Endothelial cell of umbilical vein (primary cell): ENCODE measurements around the gene TIFAB. TPM values are rescaled to one million over a fixed set of nuclear protein-coding genes. Genes with fewer than 3 reads are reported as not detected.

Experiments used
- BruUV-seq: library from RNA; stranded (reverse); fragments of 400-500 nt; replicated peaks from 2 replicates; lab custom pipeline; 2021; lab: Mats Ljungman, UMichigan
- CTCF ChIA-PET: fragments of 300-600, 350-600 bp; sonication (Branson Sonifier 250); formaldehyde crosslinking; loops from one replicate; lab custom pipeline; 2021; ENCODE audit warnings: antibody characterized with exemption, inconsistent platforms; lab: Charles Lee
- POLR2A ChIA-PET: fragments of 300-600, 350-600 bp; sonication (Branson Sonifier 250); formaldehyde crosslinking; loops from one replicate; lab custom pipeline; 2021; ENCODE audit warnings: antibody characterized with exemption, inconsistent platforms; lab: Charles Lee
- DNase-seq: peaks from one replicate; pipeline ENCODE4 v3.0.0-alpha.2; 2011; ENCODE audit warnings: low read depth, low spot score
- FAIRE-seq: peaks from 2 replicates; lab custom pipeline; 2011; peaks lifted over from hg19 to GRCh38; lab: Jason Lieb, UNC
- H2AFZ ChIP-seq: 2 replicates; pipeline ENCODE4 v1.6.0; 2012; ENCODE audit warnings: low read depth, low read length, control low read depth, inconsistent platforms
- H3K27ac ChIP-seq: 2 replicates; pipeline ENCODE4 v1.5.1; 2011; ENCODE audit warnings: low read depth, mild to moderate bottlenecking, control low read depth, low read length, moderate library complexity; ENCODE audit not compliant: insufficient read depth
- H3K27me3 ChIP-seq, 2 experiments: 2 replicates each; pipeline versions ENCODE4 v1.6.0 to v1.6.1; 2011; ENCODE audit warnings: low read length in 2 of 2, mixed read lengths in 1 of 2; ENCODE audit not compliant: control insufficient read depth in 2 of 2, insufficient read depth in 2 of 2
- H3K36me3 ChIP-seq, 2 experiments: 2 replicates in 1 of 2; 3 replicates in 1 of 2; pipeline ENCODE4 v1.5.1; 2011; ENCODE audit warnings: low read length in 2 of 2, mild to moderate bottlenecking in 1 of 2, moderate library complexity in 1 of 2; ENCODE audit not compliant: control insufficient read depth in 2 of 2, insufficient read depth in 2 of 2; ENCODE audit errors: extremely low read depth in 1 of 2
- H3K4me1 ChIP-seq: 3 replicates; pipeline ENCODE4 v1.5.1; 2011; ENCODE audit warnings: mild to moderate bottlenecking, low read length; ENCODE audit not compliant: control insufficient read depth, insufficient read depth; ENCODE audit errors: extremely low read depth
- H3K4me2 ChIP-seq: 2 replicates; pipeline ENCODE4 v1.6.1; 2011; ENCODE audit warnings: low read length, control low read depth, mixed read lengths; ENCODE audit not compliant: insufficient read depth
- H3K4me3 ChIP-seq, 3 experiments: fragments of 200-600 bp in 1 of 3; sonication (generic), shearing (Covaris generic) in 1 of 3; replicated peaks in 1 of 3; 2 replicates each; pipeline ENCODE4 v1.5.1; 2011 to 2016; ENCODE audit warnings: control low read depth in 3 of 3, low read length in 3 of 3, mild to moderate bottlenecking in 2 of 3, inconsistent platforms in 1 of 3, low read depth in 1 of 3, moderate library complexity in 1 of 3; ENCODE audit not compliant: insufficient read depth in 1 of 3
- H3K79me2 ChIP-seq: 2 replicates; pipeline ENCODE4 v1.6.0; 2012; ENCODE audit warnings: low read length, inconsistent platforms; ENCODE audit not compliant: control insufficient read depth, insufficient read depth
- H3K9ac ChIP-seq: replicated peaks from 2 replicates; pipeline ENCODE3; 2011; ENCODE audit warnings: low read length, control low read depth; ENCODE audit not compliant: insufficient read depth; ENCODE audit errors: extremely low read depth
- H3K9me1 ChIP-seq: replicated peaks from 3 replicates; pipeline ENCODE4 v1.6.0; 2011; ENCODE audit warnings: mild to moderate bottlenecking, low read length; ENCODE audit not compliant: control insufficient read depth, insufficient read depth; ENCODE audit errors: extremely low read depth
- H3K9me3 ChIP-seq: replicated peaks from 2 replicates; pipeline ENCODE4 v1.5.1; 2012; ENCODE audit warnings: low read length, inconsistent platforms; ENCODE audit not compliant: control insufficient read depth, insufficient read depth
- H4K20me1 ChIP-seq: replicated peaks from 2 replicates; pipeline ENCODE3; 2011; ENCODE audit warnings: mild to moderate bottlenecking, low read length; ENCODE audit not compliant: control insufficient read depth, insufficient read depth; ENCODE audit errors: extremely low read depth
- EZH2 ChIP-seq: IDR thresholded peaks from 2 replicates; pipeline ENCODE4 v1.6.1; 2012; ENCODE audit warnings: borderline replicate concordance, low read depth, mild to moderate bottlenecking, moderate library complexity, low read length, inconsistent platforms; ENCODE audit not compliant: severe bottlenecking
- FOS ChIP-seq: IDR thresholded peaks from 2 replicates; pipeline ENCODE4 v1.6.1; 2011; ENCODE audit warnings: mild to moderate bottlenecking, low read length, moderate library complexity, borderline replicate concordance; ENCODE audit not compliant: insufficient read depth
- GATA2 ChIP-seq: IDR thresholded peaks from 2 replicates; pipeline ENCODE4 v1.7.0; 2011; ENCODE audit warnings: low read depth, mild to moderate bottlenecking, moderate library complexity, mixed read lengths, low read length; ENCODE audit not compliant: insufficient read length, insufficient read depth
- JUN ChIP-seq: IDR thresholded peaks from 2 replicates; pipeline ENCODE4 v1.6.1; 2011; ENCODE audit warnings: borderline replicate concordance, low read depth; ENCODE audit not compliant: insufficient read length, insufficient read depth
- MYC ChIP-seq: IDR thresholded peaks from one replicate; pipeline ENCODE4 v1.6.1; 2011; ENCODE audit warnings: mild to moderate bottlenecking, low read depth, low read length
- POLR2A ChIP-seq: IDR thresholded peaks from 2 replicates; pipeline ENCODE4 v1.6.1; 2012; ENCODE audit warnings: low read depth, mild to moderate bottlenecking, control low read depth, low read length
- POLR2AphosphoS5 ChIP-seq: IDR thresholded peaks from 2 replicates; pipeline ENCODE4 v1.6.1; 2012; ENCODE audit warnings: low read depth, mild to moderate bottlenecking, control low read depth, low read length, moderate library complexity; ENCODE audit not compliant: insufficient read depth
- dilution Hi-C: fragments of 300-500 bp; cut with MboI; formaldehyde crosslinking; loops from one replicate; pipeline ENCODE4 v1.15.0; 2019; ENCODE audit warnings: low sequenced_read_pairs; ENCODE audit not compliant: extremely low pct_ligation_motif_present
- intact Hi-C: fragments of 100-400 bp; cut with micrococcal nuclease; formaldehyde crosslinking; loops from one replicate; pipeline ENCODE4 v1.10.0; 2022
- polyA plus RNA-seq, 4 experiments: library from polyadenylated mRNA; depleted of rRNA in 3 of 4; stranded (reverse) in 3 of 4; unstranded in 1 of 4; fragments of >200 nt; gene quantifications; 2 replicates each; pipeline versions ENCODE4 v1.2.1 to v1.2.3, GENCODE V29; 2011 to 2012; ENCODE audit warnings: missing spikeins in 1 of 4
- total RNA-seq: library from RNA; stranded (reverse); gene quantifications from 2 replicates; pipeline ENCODE4 v1.2.3, GENCODE V29; 2021
- TF ChIP-seq, protein P1 (sequence below): IDR thresholded peaks from 2 replicates; pipeline ENCODE4 v1.6.1; 2011; ENCODE audit not compliant: insufficient read depth, insufficient read length
- TF ChIP-seq, protein P2 (sequence below), 2 donors: IDR thresholded peaks; 1 replicate in 1 of 2; 2 replicates in 1 of 2; pipeline ENCODE4 v1.5.1; 2011; ENCODE audit warnings: low read length in 2 of 2, mild to moderate bottlenecking in 2 of 2, moderate library complexity in 2 of 2, control low read depth in 1 of 2, inconsistent platforms in 1 of 2, low read depth in 1 of 2; ENCODE audit not compliant: insufficient read depth in 1 of 2; ENCODE audit errors: extremely low read depth in 1 of 2

TIFAB gene
- total and polyA plus RNA-seq, 2 donors (not counting 3 experiments of a cell fraction or from before 2014, with no cell fraction given): not detected

DNA sequence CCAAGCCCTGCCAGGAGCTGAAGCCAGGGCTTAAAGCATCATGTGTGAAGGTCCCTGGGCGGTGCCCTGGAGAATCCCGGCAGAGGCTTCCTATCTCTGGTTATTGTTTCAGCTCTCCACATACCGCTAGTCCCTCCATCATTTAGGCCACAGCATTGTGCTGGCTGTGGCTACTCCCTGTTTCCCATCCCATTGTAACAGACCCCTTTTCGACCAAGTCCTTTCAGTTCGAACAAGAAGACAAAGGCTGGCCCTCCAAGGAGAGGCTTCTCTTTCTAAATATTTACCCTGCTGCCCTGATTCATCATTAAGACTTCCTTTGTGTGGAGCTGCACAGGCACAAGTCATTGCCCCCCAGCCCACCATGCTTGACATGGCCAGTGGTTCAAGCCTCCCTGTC is 42.0 kb upstream of the TIFAB start:
- intact Hi-C loops (no loop called here), dilution Hi-C loops (no loop called here)
- no TSS peak for BruUV-seq
- no peaks in the 10 kb centered on the region for H3K4me1 ChIP-seq
- peaks cover 38 to 58% of the 10 kb centered on the region in 2 experiments for H3K27me3 ChIP-seq
- FAIRE-seq (no peak), DNase-seq (no peak)
- H3K4me2 ChIP-seq: no peak overlapping the region
- POLR2A ChIA-PET: no interaction called here
- no peak overlapping the region for H3K27ac ChIP-seq
- H3K36me3 ChIP-seq: no peaks in the 10 kb centered on the region
- H3K4me3 ChIP-seq: no peak overlapping the region
- CTCF ChIA-PET: interaction anchor here (0.5 to 1.8 kb wide), 3 partner anchors 28 to 350 kb away, joined by 4 to 5 read pairs (median 5); no protein-coding TSS in a partner anchor
- no peak overlapping the region for H2AFZ ChIP-seq
- H4K20me1 ChIP-seq: no peaks in the 10 kb centered on the region
- H3K9ac ChIP-seq: no peak overlapping the region
- H3K9me3 ChIP-seq: no peaks in the 10 kb centered on the region
- H3K9me1 ChIP-seq: no peaks in the 10 kb centered on the region
- TF ChIP-seq POLR2A (no peak), EZH2 (no peak), MYC (no peak), GATA2 (no peak)
- TF ChIP-seq, protein P1, sequence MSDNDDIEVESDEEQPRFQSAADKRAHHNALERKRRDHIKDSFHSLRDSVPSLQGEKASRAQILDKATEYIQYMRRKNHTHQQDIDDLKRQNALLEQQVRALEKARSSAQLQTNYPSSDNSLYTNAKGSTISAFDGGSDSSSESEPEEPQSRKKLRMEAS: no peak
- no peaks in the 10 kb centered on the region for H3K79me2 ChIP-seq

GRCh38 chr5:135493406-135494180 is 41.4 kb upstream of the TIFAB start:
- H4K20me1 ChIP-seq: no peaks in the 10 kb centered on the region
- ChIA-PET POLR2A (no interaction called here), CTCF (interaction anchor here (1.8 kb wide), 1 partner anchor 73 kb away, joined by 5 read pairs; no protein-coding TSS in a partner anchor)
- no peak for FAIRE-seq
- BruUV-seq: no TSS peak
- no peak overlapping the region for H3K27ac ChIP-seq
- no peak overlapping the region for H2AFZ ChIP-seq
- H3K4me2 ChIP-seq: no peak overlapping the region
- no peak for DNase-seq
- no peak overlapping the region for H3K9ac ChIP-seq
- no peaks in the 10 kb centered on the region for H3K36me3 ChIP-seq
- peaks cover 3% of the 10 kb centered on the region for H3K4me1 ChIP-seq
- intact Hi-C loops (no loop called here), dilution Hi-C loops (no loop called here)
- H3K9me3 ChIP-seq: no peaks in the 10 kb centered on the region
- no peak for TF ChIP-seq POLR2A
- no peak for TF ChIP-seq FOS
- no peak for TF ChIP-seq EZH2
- TF ChIP-seq, protein P2, sequence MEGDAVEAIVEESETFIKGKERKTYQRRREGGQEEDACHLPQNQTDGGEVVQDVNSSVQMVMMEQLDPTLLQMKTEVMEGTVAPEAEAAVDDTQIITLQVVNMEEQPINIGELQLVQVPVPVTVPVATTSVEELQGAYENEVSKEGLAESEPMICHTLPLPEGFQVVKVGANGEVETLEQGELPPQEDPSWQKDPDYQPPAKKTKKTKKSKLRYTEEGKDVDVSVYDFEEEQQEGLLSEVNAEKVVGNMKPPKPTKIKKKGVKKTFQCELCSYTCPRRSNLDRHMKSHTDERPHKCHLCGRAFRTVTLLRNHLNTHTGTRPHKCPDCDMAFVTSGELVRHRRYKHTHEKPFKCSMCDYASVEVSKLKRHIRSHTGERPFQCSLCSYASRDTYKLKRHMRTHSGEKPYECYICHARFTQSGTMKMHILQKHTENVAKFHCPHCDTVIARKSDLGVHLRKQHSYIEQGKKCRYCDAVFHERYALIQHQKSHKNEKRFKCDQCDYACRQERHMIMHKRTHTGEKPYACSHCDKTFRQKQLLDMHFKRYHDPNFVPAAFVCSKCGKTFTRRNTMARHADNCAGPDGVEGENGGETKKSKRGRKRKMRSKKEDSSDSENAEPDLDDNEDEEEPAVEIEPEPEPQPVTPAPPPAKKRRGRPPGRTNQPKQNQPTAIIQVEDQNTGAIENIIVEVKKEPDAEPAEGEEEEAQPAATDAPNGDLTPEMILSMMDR (IDR thresholded peaks at IDR 0.05; ENCODE audit: extremely low read depth in 1 of 2, insufficient read depth in 1 of 2, low read depth in 1 of 2, low read length in 2 of 2): no peak
- TF ChIP-seq, protein P1: no peak
- no peak for TF ChIP-seq GATA2
- no peak for TF ChIP-seq MYC
- TF ChIP-seq JUN: no peak
- TF ChIP-seq POLR2AphosphoS5: no peak
- no peaks in the 10 kb centered on the region for H3K9me1 ChIP-seq
- H3K4me3 ChIP-seq: no peak overlapping the region
- peaks cover 41 to 62% of the 10 kb centered on the region in 2 experiments for H3K27me3 ChIP-seq
- no peaks in the 10 kb centered on the region for H3K79me2 ChIP-seq
